Uterus (tissue), 2 donors: Measurements from ENCODE around the gene CARMIL3.

ENCODE experiments used
- POLR2A ChIP-seq, 2 donors: fragments of 450-650 bp; IDR thresholded peaks; one replicate each; pipeline ENCODE4 v1.6.1; 2016; ENCODE audit warnings: antibody characterized with exemption in 2 of 2, mild to moderate bottlenecking in 1 of 2, moderate library complexity in 1 of 2
- TF ChIP-seq, protein P1 (sequence below), 4 experiments: fragments of 200-600 bp in 2 of 4; fragments of 450-650 bp in 2 of 4; sonication (generic) in 2 of 4; IDR thresholded peaks; one replicate each; pipeline ENCODE4 v1.5.1; 2016 to 2019; ENCODE audit warnings: antibody characterized with exemption in 4 of 4, mild to moderate bottlenecking in 2 of 4, moderate library complexity in 1 of 4

DNA sequence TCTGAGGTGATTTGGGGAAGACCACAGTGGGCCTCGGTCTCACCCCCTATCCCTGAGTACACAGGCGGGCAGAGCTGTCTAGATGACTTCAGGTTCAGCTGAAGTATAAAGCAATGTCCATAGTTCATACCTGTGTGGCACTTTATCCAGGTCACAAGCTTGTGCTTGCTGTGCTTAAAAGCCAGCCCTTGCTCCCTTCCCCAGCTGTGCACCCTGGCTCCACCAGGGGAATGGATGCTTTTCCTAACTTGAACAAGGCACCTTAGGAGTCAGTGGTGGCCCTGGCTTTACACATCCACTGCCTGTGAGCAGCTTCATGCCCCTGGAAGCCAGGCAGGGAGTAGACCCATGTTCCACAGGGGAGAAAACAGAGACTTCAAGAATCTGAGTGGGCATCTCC is 5.5 kb downstream of the CARMIL3 start:
- TF ChIP-seq, protein P1, sequence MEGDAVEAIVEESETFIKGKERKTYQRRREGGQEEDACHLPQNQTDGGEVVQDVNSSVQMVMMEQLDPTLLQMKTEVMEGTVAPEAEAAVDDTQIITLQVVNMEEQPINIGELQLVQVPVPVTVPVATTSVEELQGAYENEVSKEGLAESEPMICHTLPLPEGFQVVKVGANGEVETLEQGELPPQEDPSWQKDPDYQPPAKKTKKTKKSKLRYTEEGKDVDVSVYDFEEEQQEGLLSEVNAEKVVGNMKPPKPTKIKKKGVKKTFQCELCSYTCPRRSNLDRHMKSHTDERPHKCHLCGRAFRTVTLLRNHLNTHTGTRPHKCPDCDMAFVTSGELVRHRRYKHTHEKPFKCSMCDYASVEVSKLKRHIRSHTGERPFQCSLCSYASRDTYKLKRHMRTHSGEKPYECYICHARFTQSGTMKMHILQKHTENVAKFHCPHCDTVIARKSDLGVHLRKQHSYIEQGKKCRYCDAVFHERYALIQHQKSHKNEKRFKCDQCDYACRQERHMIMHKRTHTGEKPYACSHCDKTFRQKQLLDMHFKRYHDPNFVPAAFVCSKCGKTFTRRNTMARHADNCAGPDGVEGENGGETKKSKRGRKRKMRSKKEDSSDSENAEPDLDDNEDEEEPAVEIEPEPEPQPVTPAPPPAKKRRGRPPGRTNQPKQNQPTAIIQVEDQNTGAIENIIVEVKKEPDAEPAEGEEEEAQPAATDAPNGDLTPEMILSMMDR (IDR thresholded peaks at IDR 0.05): no peak
- no peak for TF ChIP-seq POLR2A (IDR thresholded peaks at IDR 0.05)
